ENCODE results near the gene RBPJL. TPM values are rescaled to one million over a fixed set of nuclear protein-coding genes. Genes with fewer than 3 reads are reported as not detected.

The RBPJL gene
- total RNA-seq, 4 donors from 2014 or later: not detected

GRCh38 chr20:45341939-45342854 is 35.6 kb downstream of the RBPJL start:
- H3K27me3 ChIP-seq: no peaks in the 10 kb centered on the region
- H3K4me1 ChIP-seq: peaks cover 97 to 99% of the 10 kb centered on the region in 2 donors
- WGBS, 2 donors: 11 to 23% methylated on average over 13 to 16 of the region's 16 CpGs
- H3K27ac ChIP-seq: peak overlapping the region; percentile 93 to 98 (median 97)
- peak; percentile 95 for DNase-seq
- no peaks in the 10 kb centered on the region for H3K9me3 ChIP-seq
- peak overlapping the region in 1 of 3 donors; percentile 15 for H3K4me3 ChIP-seq (replicated peaks in 1 of 3)
- intact Hi-C loops (cut with DNase I): no loop called here
- H3K36me3 ChIP-seq: no peaks in the 10 kb centered on the region
- TF ChIP-seq, protein P1, sequence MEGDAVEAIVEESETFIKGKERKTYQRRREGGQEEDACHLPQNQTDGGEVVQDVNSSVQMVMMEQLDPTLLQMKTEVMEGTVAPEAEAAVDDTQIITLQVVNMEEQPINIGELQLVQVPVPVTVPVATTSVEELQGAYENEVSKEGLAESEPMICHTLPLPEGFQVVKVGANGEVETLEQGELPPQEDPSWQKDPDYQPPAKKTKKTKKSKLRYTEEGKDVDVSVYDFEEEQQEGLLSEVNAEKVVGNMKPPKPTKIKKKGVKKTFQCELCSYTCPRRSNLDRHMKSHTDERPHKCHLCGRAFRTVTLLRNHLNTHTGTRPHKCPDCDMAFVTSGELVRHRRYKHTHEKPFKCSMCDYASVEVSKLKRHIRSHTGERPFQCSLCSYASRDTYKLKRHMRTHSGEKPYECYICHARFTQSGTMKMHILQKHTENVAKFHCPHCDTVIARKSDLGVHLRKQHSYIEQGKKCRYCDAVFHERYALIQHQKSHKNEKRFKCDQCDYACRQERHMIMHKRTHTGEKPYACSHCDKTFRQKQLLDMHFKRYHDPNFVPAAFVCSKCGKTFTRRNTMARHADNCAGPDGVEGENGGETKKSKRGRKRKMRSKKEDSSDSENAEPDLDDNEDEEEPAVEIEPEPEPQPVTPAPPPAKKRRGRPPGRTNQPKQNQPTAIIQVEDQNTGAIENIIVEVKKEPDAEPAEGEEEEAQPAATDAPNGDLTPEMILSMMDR (IDR thresholded peaks at IDR 0.05): no peak
- TF ChIP-seq POLR2A (IDR thresholded peaks at IDR 0.05): peak; percentile 58 to 95

- peaks cover 90 to 92% of the 10 kb centered on the region in 2 donors for H3K4me1 ChIP-seq
- peak; percentile 63 to 68 for DNase-seq
- H3K27me3 ChIP-seq: no peaks in the 10 kb centered on the region
- no peaks in the 10 kb centered on the region for H3K36me3 ChIP-seq
- intact Hi-C loops (cut with DNase I): no loop called here
- H3K4me3 ChIP-seq (replicated peaks in 1 of 3): no peak overlapping the region
- TF ChIP-seq POLR2A (IDR thresholded peaks at IDR 0.05): no peak
- TF ChIP-seq, protein P1 (IDR thresholded peaks at IDR 0.05): no peak
- peak overlapping the region; percentile 93 to 98 (median 97) for H3K27ac ChIP-seq
- no peaks in the 10 kb centered on the region for H3K9me3 ChIP-seq
- WGBS, 2 donors: 23 to 38% methylated on average over 6 of the region's 6 CpGs
These were observed 36.4 kb downstream of the RBPJL start for GRCh38 chr20:45342855-45343531.

DNA sequence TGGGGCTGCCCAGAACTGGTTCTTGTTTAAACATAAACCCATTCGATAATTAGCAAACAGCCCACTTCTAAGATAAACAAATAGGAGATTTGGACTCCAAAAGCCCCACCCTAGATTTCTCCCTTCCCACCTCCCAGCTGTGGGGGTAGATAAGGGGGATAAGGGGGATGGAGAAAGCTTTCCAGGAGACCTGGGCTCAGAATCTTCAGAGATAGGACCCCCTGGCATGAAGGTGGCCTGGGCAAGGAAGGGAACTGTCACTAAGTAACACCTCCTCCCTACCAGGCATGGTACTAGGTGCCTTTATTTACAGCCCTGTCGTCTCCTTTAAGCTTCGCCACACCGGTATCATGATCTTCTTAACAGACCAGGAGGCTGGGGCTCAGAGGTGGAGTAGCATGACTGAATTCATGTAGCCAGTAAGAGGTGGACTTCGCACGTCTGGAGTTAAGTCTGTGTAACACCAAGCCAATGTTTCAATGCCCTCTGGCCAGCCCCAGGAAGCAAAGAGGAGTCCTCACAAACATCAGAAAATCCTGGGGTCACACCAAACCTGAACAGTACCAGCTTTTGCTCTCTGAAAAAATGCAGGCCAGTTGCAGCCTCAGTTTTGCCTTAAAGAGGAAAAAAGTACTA is 37.0 kb downstream of the RBPJL start:
- TF ChIP-seq POLR2A (IDR thresholded peaks at IDR 0.05): no peak
- TF ChIP-seq, protein P1 (IDR thresholded peaks at IDR 0.05): no peak
- peak overlapping the region; percentile 93 to 98 (median 97) for H3K27ac ChIP-seq
- DNase-seq: peak; percentile 34 to 48
- H3K27me3 ChIP-seq: no peaks in the 10 kb centered on the region
- no peaks in the 10 kb centered on the region for H3K36me3 ChIP-seq
- H3K4me1 ChIP-seq: peaks cover 83 to 88% of the 10 kb centered on the region in 2 donors
- intact Hi-C loops (cut with DNase I): no loop called here
- no peak overlapping the region for H3K4me3 ChIP-seq (replicated peaks in 1 of 3)
- 44 to 53% methylated on average over 6 of the region's 6 CpGs for WGBS, 2 donors
- H3K9me3 ChIP-seq: no peaks in the 10 kb centered on the region

GRCh38 chr20:45344168-45344860 is 37.7 kb downstream of the RBPJL start:
- Histone ChIP-seq H3K4me3 (replicated peaks in 1 of 3) (peak overlapping the region in 1 of 3 donors; percentile 6), H3K4me1 (peaks cover 77 to 86% of the 10 kb centered on the region in 2 donors), H3K27me3 (no peaks in the 10 kb centered on the region), H3K9me3 (no peaks in the 10 kb centered on the region), H3K36me3 (no peaks in the 10 kb centered on the region), H3K27ac (peak overlapping the region; percentile 93 to 98 (median 97))
- peak; percentile 54 to 62 for DNase-seq
- WGBS, 2 donors: 40 to 50% methylated on average over 8 to 9 of the region's 9 CpGs
- intact Hi-C loops (cut with DNase I): no loop called here
- TF ChIP-seq POLR2A (IDR thresholded peaks at IDR 0.05): no peak
- TF ChIP-seq, protein P1 (IDR thresholded peaks at IDR 0.05): no peak

All from thyroid gland (tissue), 4 donors.